ENCODE results near the gene FBXW12.
"Not testable (repeated sequence)": the region's sequence is repeated elsewhere in the genome, so short reads cannot be mapped to it uniquely, and the experiment has no call there.

The FBXW12 gene

DNA sequence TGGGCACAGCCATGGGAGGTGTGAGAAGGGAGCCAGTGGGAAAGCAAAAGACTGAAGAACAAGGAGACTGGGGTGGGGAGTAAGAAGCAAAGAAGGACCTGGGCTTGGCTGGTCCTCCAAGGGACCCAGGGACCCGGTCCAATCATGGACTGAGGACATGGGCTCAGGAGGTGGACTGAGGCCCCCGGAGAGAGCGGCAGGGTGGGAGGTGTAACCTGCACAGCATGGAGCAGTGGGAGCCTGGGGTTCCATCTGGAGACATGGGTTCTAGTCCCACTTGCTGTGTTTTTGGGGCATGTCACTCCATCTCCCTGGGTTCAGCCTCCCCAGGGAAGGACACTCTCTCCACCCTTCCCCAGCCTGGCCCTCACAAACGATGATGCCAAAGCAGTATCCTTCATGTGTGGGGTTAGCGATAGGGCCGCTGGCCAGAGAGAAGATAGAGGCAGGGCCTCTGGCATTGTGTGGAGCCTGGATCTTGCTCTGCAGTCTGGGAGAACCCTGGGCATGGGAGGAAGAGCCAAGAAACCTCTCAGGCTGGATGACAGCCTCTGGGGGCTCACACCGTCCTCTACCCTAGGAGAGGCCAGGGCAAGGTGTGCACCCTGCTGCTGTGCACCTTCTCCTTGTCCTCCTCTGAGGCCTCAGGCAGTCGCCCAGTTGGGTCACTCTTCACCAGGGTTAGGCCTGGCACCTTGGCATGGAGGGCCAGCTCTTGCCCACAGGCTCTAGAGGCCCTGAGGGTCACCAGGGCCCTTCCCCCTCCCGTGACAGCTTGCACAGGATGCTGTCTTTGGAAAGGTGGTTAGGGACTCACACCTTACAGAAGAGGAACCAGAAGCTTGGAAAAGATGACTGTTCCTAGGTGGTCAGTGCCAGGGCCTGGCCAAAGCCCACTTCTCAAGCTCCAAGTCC lies 26.0 kb downstream of the FBXW12 start:
- no peaks in the 10 kb centered on the region for H3K4me1 ChIP-seq (ENCODE audit: insufficient read depth, low read length)
- H3K36me3 ChIP-seq (ENCODE audit: insufficient read depth, low read length): peaks cover 7% of the 10 kb centered on the region
- H2AFZ ChIP-seq (ENCODE audit: low read depth, low read length): no peak overlapping the region
- H3K4me3 ChIP-seq (ENCODE audit: low read length): no peak overlapping the region
- no peaks in the 10 kb centered on the region for H3K27me3 ChIP-seq (ENCODE audit: insufficient read depth, low read length)
- no peaks in the 10 kb centered on the region for H3K9me3 ChIP-seq (ENCODE audit: low read length)

DNA sequence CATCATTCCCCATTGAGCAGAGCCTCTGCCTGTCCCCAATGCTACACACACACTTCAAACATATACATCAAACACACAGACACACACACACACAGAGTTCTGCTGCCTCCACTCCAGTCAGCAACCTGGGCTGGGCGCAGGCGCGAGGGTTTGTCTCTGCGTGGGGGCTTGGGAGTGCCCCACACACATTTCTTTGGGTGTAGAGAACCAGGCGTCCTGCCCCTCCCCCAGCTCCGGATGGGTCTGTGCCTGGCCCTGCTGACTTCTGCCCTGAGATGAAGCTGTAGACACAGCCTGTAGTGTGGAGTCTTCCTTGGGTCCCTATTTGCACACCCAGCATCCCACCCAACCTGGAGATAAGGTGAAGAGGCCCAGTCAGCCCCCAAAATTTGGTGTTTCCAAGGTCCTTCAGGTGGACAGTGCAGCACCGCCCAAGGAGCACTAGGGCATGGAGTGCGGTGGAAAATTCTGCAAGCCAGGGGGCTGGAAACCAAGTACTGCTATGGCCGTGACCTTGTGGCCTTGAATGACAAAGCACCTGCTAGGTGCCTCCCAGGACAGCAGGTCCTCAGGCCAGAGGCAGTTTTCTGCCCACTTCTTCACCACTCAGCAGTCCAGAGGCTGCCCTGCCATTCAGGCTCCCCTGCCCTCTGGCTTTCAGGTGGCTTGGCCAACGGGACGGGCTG lies 26.8 kb downstream of the FBXW12 start:
- Histone ChIP-seq H3K9me3 (ENCODE audit: low read length) (no peaks in the 10 kb centered on the region), H3K27me3 (ENCODE audit: insufficient read depth, low read length) (no peaks in the 10 kb centered on the region), H3K36me3 (ENCODE audit: insufficient read depth, low read length) (peaks cover 14% of the 10 kb centered on the region), H3K4me1 (ENCODE audit: insufficient read depth, low read length) (no peaks in the 10 kb centered on the region), H2AFZ (ENCODE audit: low read depth, low read length) (no peak overlapping the region), H3K4me3 (ENCODE audit: low read length) (no peak overlapping the region)

DNA sequence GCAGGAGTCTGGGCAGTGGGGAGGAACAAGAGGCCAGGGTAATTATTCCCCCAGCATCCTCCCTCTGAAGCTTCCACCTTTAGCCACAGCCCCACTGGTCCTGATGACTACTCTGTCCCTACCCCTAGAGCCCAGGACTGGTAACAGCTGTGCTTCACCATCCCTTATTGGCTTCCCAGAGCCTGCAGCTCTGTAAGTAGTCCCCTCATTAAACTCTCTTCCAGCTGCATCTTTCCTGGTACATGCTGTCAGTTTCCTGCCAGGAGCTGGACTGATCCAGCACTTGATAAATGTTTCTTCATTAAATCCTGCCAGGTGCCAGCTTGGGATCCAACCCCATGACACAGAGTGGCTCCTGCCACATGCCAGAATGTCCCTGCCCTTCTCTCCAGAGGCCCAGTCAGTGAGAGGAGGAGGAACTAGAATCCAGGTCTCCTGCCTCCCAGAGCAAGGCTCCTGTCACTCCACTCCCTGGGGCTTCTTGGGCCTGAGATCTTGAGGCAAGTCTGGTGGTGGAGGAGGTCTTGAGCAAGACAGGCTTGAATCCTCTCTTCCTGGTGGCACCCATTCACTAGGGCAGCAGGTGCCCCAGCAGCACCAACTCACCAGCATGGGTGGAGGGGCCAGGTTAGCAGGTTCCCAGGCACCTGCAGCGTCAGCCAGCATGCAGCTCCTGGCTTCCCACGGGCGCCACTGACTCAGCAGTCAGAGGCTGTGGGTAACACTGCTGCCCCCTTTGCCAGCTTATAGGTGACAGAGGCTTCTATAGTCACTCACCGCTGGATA lies 27.6 kb downstream of the FBXW12 start:
- Histone ChIP-seq H2AFZ (ENCODE audit: low read depth, low read length) (no peak overlapping the region), H3K36me3 (ENCODE audit: insufficient read depth, low read length) (peaks cover 21% of the 10 kb centered on the region)

DNA sequence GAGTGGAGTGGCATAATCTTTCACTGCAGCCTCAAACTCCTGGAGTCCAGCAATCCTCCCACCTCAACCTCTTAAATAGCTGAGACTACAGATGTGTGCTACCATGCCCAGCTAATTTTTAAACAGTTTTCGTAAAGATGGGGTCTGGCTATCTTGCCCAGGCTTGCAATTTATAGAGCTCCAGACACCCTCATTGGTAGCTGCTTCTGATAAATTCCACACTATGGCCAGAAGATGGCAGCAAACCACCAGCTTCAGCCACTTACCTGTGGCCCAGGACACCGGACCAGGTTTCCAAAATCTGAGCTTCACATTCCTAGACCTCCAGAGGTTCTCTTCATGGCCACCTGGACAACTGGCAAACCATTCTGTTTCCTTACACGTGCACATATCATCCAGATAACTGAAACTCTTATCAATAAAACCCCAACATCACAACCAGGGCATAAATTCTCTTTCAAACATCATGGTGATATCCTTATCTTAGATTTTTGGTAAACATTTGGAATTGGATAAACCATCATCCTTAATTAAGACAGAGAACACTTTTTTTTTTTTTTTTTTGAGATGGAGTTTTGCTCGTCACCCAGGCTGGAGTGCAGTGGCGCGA lies 28.9 kb downstream of the FBXW12 start:
- H3K4me3 ChIP-seq (ENCODE audit: low read length): no peak overlapping the region
- no peak overlapping the region for H2AFZ ChIP-seq (ENCODE audit: low read depth, low read length)
- H3K27me3 ChIP-seq (ENCODE audit: insufficient read depth, low read length): no peaks in the 10 kb centered on the region
- H3K36me3 ChIP-seq (ENCODE audit: insufficient read depth, low read length): peaks cover 35% of the 10 kb centered on the region
- H3K9me3 ChIP-seq (ENCODE audit: low read length): no peaks in the 10 kb centered on the region
- no peaks in the 10 kb centered on the region for H3K4me1 ChIP-seq (ENCODE audit: insufficient read depth, low read length)

More for the DNA sequence above, 27.6 kb downstream of the FBXW12 start:
- H3K9me3 ChIP-seq (ENCODE audit: low read length): no peaks in the 10 kb centered on the region
- no peaks in the 10 kb centered on the region for H3K27me3 ChIP-seq (ENCODE audit: insufficient read depth, low read length)
- no peak overlapping the region for H3K4me3 ChIP-seq (ENCODE audit: low read length)
- no peaks in the 10 kb centered on the region for H3K4me1 ChIP-seq (ENCODE audit: insufficient read depth, low read length)

DNA sequence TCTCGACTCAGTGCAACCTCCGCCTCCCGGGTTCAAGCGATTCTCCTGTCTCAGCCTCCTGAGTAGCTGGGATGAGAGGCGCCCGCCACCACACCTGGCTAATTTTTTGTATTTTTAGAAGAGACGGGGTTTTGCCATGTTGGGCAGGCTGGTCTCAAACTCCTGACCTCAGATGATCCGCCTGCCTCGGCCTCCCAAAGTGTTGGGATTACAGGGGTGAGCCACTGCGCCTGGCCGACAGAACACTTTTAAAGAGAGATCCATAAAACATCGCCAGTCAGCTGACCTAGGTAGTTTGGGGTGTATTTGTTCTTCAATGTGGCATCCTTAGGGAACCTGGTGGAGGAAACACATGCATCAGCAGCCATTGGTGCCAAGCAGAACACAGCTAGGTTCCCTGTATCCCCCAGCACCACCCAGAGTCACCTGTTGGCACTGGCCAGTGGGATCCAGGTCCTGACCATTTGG lies 29.4 kb downstream of the FBXW12 start:
- not testable (repeated sequence) for H3K4me3 ChIP-seq (ENCODE audit: low read length); H3K9me3 ChIP-seq (ENCODE audit: low read length); H3K4me1 ChIP-seq (ENCODE audit: insufficient read depth, low read length); H3K27me3 ChIP-seq (ENCODE audit: insufficient read depth, low read length); H2AFZ ChIP-seq (ENCODE audit: low read depth, low read length)
- peaks cover 39% of the 10 kb centered on the region for H3K36me3 ChIP-seq (ENCODE audit: insufficient read depth, low read length)

DNA sequence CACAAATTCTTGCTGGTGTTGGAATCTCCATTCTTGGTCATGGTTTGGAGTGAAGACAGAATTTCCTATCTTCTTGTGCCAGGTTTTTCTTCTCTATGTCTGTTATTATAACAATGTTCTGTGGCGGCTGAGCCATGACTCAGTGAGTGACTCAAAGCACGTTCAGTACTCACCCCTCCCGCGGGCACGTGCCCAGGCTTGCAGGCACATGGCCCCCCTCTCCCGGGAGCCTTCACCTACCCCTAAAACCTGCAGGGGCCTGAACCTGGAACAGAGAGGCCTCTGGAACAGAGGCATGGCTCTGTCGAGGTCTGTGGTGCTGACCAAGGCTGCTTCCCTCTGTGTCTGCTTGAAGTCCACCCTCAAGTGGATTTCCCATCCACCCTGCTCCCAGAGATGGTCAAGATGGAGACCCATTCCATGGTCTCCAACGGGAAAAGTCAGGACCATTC lies 30.3 kb downstream of the FBXW12 start:
- Histone ChIP-seq H3K4me1 (ENCODE audit: insufficient read depth, low read length) (no peaks in the 10 kb centered on the region), H3K4me3 (ENCODE audit: low read length) (no peak overlapping the region), H2AFZ (ENCODE audit: low read depth, low read length) (no peak overlapping the region), H3K9me3 (ENCODE audit: low read length) (no peaks in the 10 kb centered on the region), H3K27me3 (ENCODE audit: insufficient read depth, low read length) (no peaks in the 10 kb centered on the region), H3K36me3 (ENCODE audit: insufficient read depth, low read length) (peaks cover 47% of the 10 kb centered on the region)

DNA sequence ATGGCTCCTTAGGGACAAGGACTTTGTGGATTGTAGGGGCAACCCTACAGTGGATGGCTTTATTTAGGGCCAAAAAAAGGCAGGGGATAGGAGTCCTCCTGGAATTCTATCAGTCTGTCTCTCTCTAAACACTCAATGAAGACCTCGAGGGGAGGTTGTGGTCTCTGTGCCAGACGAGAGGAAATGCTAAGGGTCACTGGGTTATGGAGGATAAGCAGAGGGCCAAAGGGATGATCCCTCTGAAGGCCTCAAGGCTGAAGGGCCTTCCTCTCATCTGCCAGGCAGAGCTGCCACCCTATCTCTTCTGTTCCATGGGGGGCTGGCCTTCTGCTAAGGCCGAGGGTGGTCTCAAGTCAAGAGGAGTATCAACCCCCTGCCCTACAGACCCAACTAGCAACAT lies 30.9 kb downstream of the FBXW12 start:
- H3K27me3 ChIP-seq (ENCODE audit: insufficient read depth, low read length): no peaks in the 10 kb centered on the region
- H3K4me1 ChIP-seq (ENCODE audit: insufficient read depth, low read length): no peaks in the 10 kb centered on the region
- H3K36me3 ChIP-seq (ENCODE audit: insufficient read depth, low read length): peaks cover 53% of the 10 kb centered on the region
- no peak overlapping the region for H2AFZ ChIP-seq (ENCODE audit: low read depth, low read length)
- H3K4me3 ChIP-seq (ENCODE audit: low read length): no peak overlapping the region
- no peaks in the 10 kb centered on the region for H3K9me3 ChIP-seq (ENCODE audit: low read length)

DNA sequence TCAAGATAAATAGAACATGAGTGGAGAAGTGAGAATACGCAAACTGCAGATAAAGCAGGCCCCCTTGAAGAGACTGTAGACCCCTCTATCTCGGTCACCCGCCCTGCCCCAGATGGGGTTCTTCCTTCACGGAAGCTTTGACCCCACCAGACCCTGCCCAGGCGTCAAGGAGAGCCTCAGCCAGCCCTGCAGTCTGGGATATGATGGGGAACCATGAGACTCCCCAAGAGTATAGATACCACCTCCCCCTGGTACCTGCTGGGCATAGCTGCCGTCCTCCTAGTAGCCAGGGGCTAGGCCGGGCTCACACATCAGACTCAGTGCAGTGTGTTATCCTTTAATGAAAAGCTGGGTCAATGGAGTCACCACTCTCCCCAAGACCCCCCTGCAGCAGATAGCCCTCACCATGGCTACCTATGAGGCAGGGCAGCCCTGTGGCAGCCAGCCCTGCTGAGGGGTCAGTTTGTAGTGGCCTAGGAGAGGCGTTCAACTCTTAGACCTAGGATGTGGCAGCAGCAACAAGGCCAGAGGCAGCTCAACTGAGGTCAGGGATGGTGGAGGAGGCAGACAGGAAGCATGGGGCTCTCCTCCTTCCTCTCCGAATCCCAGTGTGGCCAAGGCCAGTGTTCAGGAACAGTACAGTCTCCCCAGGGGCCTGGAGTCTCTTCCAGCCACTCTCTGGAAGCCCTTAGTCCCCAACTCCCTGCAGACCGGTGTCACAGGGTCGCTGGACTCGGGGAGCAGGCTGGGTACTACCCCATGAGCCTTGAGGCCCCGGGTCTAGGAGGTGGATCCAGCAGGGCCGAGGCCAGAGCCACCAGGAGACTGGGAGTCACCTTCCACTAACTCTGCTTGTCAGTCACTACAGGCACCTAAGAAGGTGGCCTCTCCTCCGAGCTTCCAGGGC lies 31.8 kb downstream of the FBXW12 start:
- Histone ChIP-seq H2AFZ (ENCODE audit: low read depth, low read length) (no peak overlapping the region), H3K4me1 (ENCODE audit: insufficient read depth, low read length) (no peaks in the 10 kb centered on the region), H3K4me3 (ENCODE audit: low read length) (no peak overlapping the region), H3K9me3 (ENCODE audit: low read length) (no peaks in the 10 kb centered on the region), H3K36me3 (ENCODE audit: insufficient read depth, low read length) (peaks cover 60% of the 10 kb centered on the region), H3K27me3 (ENCODE audit: insufficient read depth, low read length) (no peaks in the 10 kb centered on the region)

DNA sequence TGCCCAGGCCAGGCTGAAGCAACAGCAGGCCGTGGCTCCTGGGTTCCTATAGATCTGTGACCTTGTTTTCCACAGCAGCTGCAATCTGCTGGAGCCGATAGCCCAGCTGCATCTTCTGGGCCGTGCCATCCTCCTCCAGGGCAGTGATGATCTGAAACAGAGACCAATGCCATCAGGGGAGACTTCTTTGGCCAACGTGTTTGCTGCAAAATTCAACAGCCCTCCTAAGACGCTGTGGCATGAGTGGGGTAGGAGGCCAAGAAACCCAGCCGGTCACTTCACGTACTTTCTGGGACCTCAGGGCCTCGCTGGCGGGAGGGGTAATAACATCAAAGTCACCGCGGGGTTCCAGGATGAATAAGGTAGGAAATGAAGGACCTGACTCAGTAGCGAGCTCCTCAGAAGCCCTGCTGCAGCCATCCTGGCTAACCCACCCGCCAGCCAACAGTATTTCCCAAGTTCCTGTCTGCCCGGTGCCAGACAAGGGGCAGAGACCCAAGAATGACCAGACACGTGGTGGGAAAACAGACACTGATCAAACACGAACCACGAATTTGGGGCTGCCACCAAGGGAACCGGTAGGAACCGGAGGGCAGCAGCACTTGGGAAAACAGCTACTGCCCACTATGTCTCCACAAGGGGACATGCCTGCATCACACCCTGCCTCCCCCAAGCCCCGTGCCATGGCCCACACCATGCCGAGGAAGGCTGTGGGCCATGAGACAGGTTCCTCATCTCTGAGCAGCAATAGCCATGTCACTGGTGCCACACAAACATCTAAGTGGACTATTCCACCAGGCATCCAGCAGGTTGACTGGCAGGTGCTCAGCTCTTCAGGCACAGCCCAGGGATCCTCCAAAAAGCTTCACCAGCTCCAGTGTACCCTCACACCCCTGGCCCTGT lies 32.7 kb downstream of the FBXW12 start:
- Histone ChIP-seq H3K4me3 (ENCODE audit: low read length) (no peak overlapping the region), H3K36me3 (ENCODE audit: insufficient read depth, low read length) (peaks cover 69% of the 10 kb centered on the region), H3K4me1 (ENCODE audit: insufficient read depth, low read length) (no peaks in the 10 kb centered on the region), H3K9me3 (ENCODE audit: low read length) (no peaks in the 10 kb centered on the region), H2AFZ (ENCODE audit: low read depth, low read length) (no peak overlapping the region), H3K27me3 (ENCODE audit: insufficient read depth, low read length) (no peaks in the 10 kb centered on the region)

DNA sequence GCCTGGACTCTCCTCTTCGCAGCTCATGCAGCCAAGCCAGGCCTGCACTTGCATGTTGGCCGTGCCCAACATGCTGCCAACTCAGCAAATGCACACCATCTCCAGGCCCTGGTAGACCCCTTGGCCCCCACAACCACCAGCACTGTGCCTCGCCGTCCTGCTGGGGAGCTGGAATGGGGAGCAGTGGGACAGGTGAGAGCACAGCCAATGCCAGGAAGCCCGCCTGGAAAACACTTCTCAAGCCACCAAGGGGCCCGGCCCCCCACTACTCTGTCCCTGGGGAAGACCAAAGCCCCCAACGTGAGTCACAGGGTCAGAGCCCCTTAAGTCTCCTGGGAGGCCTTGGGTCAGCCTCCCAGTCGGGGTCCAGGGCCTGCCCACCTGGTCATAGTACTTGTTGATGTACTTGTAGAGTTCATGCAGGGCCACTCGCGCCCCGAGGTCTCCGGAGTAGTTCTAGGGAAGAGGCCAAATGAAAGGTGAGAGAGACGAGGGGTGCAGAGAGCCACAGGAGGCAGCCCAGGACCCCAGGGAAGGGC lies 33.4 kb downstream of the FBXW12 start:
- Histone ChIP-seq H3K4me3 (ENCODE audit: low read length) (no peak overlapping the region), H3K4me1 (ENCODE audit: insufficient read depth, low read length) (no peaks in the 10 kb centered on the region), H3K27me3 (ENCODE audit: insufficient read depth, low read length) (no peaks in the 10 kb centered on the region), H3K9me3 (ENCODE audit: low read length) (no peaks in the 10 kb centered on the region), H2AFZ (ENCODE audit: low read depth, low read length) (no peak overlapping the region), H3K36me3 (ENCODE audit: insufficient read depth, low read length) (peaks cover 75% of the 10 kb centered on the region)

DNA sequence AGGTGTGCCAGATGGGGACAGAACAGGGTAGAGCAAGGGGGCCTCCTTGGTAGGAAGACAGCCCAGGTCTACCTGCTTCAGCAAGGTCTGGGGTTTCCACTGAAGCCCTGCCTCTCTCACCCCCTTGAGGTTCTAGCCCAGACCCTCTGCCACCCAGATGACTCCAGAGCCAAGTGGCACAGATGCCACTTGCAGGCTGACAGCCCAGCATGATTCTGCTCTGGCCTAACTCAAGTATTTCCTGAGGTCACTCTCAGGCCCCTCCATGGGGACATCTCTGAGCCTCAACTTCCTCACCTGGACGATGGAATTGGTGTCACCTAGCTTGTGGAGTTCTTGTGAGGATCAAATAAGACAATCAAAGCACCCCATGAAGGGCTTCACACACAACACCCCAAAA lies 34.0 kb downstream of the FBXW12 start:
- Histone ChIP-seq H3K36me3 (ENCODE audit: insufficient read depth, low read length) (peaks cover 81% of the 10 kb centered on the region), H3K4me1 (ENCODE audit: insufficient read depth, low read length) (no peaks in the 10 kb centered on the region), H3K27me3 (ENCODE audit: insufficient read depth, low read length) (no peaks in the 10 kb centered on the region), H3K9me3 (ENCODE audit: low read length) (no peaks in the 10 kb centered on the region), H2AFZ (ENCODE audit: low read depth, low read length) (no peak overlapping the region), H3K4me3 (ENCODE audit: low read length) (no peak overlapping the region)
